Neural crest cell (in vitro differentiated cells): ENCODE data around the gene AGPAT4. TPM values are rescaled to one million over a fixed set of nuclear protein-coding genes. Genes with fewer than 3 reads are reported as not detected.

ENCODE experiments used
- DNase-seq: peaks from one replicate; pipeline ENCODE4 v3.0.0; 2021; ENCODE audit warnings: low read depth, mixed read lengths, low spot score
- H3K27ac Mint-ChIP-seq: one replicate; pipeline ENCODE4 v1.8.0; 2021; ENCODE audit warnings: mild to moderate bottlenecking, mixed read lengths; ENCODE audit not compliant: unreplicated experiment
- H3K27me3 Mint-ChIP-seq: 2 replicates; pipeline ENCODE4 v1.8.0; 2021; ENCODE audit warnings: low read depth, mild to moderate bottlenecking, mixed read lengths
- H3K36me3 Mint-ChIP-seq: 2 replicates; pipeline ENCODE4 v1.8.0; 2021; ENCODE audit warnings: low read depth, mild to moderate bottlenecking, mixed read lengths
- H3K4me1 Mint-ChIP-seq: 2 replicates; pipeline ENCODE4 v1.8.0; 2021; ENCODE audit warnings: mixed read lengths
- H3K4me3 Mint-ChIP-seq: one replicate; pipeline ENCODE4 v1.8.0; 2021; ENCODE audit warnings: mild to moderate bottlenecking, mixed read lengths
- H3K9me3 Mint-ChIP-seq: 2 replicates; pipeline ENCODE4 v1.8.0; 2021; ENCODE audit warnings: mixed read lengths
- total RNA-seq: library from RNA; stranded (reverse); gene quantifications from 2 replicates; pipeline ENCODE4 v1.2.1, GENCODE V29; 2021
- TF ChIP-seq, protein P1 (sequence below): fragments of 200-600 bp; sonication (generic); conservative IDR thresholded peaks from 2 replicates; pipeline ENCODE4 v1.5.0; 2021; ENCODE audit warnings: antibody characterized with exemption, mild to moderate bottlenecking

The AGPAT4 gene
- total RNA-seq, 1 donor from 2014 or later = 37.6 TPM

DNA sequence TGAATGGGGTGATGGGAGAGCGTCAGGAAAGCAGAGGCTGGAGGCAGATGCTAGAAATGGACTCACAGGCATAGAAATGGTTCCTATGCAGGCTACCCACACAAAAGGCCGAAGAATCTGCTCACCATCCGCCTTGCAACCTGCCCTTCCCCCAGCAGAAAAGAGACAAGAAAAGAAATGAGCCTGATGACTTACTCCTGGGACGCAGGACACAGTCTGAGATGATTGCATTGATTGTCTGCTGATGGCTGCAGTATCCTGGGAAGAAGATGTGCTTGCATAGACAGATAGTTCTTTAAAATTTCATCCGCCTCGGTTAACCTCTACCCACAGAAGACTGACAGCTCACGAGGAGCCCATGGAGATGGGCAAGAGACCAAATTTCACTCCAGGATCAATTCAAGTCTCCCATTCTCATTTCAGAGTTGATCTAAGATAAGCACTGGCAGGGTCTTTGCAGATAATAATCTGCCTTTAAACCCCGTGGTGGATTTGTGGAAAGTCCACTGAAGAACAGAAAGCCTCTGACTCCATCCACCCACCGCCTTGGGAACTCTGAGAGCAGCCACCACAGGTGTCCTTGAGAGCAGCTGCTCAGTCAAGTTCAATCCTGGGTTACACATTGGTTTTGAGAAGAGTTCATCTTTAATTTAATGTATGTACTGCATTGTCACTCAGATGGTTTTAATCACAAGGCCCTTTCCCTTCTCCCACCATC is 7.2 kb downstream of the AGPAT4 start:
- Mint-ChIP-seq H3K4me3 (peak overlapping the region; percentile 33), H3K4me1 (peaks cover 41% of the 10 kb centered on the region), H3K27ac (no peak overlapping the region), H3K36me3 (peaks cover 24% of the 10 kb centered on the region), H3K9me3 (peaks cover 2% of the 10 kb centered on the region), H3K27me3 (no peaks in the 10 kb centered on the region)
- no peak for DNase-seq
- TF ChIP-seq, protein P1, sequence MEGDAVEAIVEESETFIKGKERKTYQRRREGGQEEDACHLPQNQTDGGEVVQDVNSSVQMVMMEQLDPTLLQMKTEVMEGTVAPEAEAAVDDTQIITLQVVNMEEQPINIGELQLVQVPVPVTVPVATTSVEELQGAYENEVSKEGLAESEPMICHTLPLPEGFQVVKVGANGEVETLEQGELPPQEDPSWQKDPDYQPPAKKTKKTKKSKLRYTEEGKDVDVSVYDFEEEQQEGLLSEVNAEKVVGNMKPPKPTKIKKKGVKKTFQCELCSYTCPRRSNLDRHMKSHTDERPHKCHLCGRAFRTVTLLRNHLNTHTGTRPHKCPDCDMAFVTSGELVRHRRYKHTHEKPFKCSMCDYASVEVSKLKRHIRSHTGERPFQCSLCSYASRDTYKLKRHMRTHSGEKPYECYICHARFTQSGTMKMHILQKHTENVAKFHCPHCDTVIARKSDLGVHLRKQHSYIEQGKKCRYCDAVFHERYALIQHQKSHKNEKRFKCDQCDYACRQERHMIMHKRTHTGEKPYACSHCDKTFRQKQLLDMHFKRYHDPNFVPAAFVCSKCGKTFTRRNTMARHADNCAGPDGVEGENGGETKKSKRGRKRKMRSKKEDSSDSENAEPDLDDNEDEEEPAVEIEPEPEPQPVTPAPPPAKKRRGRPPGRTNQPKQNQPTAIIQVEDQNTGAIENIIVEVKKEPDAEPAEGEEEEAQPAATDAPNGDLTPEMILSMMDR = no peak

DNA sequence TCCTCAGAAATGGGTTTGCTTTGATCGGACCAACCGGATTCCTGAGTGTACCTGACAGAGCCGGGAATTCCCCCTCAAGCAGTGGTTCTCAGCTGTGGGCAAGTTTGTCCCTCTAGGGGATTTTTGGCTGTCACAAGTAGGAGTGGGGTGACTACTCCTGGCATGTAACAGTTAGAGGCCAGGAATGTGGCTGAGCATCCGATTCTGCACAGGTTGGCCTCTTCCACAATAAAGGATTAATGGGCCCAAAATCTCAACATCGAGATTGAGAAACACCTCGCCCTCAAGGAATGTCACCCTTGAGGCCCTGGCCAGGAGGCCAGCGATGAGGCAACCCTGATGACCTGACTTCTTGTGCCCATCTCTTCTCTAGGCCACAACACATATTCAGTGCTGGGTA is 7.9 kb downstream of the AGPAT4 start:
- no peak for DNase-seq
- peak overlapping the region; percentile 33 for H3K4me3 Mint-ChIP-seq
- TF ChIP-seq, protein P1 = no peak
- H3K4me1 Mint-ChIP-seq = peaks cover 37% of the 10 kb centered on the region
- H3K27ac Mint-ChIP-seq = no peak overlapping the region
- peaks cover 2% of the 10 kb centered on the region for H3K9me3 Mint-ChIP-seq
- no peaks in the 10 kb centered on the region for H3K27me3 Mint-ChIP-seq
- peaks cover 26% of the 10 kb centered on the region for H3K36me3 Mint-ChIP-seq

DNA sequence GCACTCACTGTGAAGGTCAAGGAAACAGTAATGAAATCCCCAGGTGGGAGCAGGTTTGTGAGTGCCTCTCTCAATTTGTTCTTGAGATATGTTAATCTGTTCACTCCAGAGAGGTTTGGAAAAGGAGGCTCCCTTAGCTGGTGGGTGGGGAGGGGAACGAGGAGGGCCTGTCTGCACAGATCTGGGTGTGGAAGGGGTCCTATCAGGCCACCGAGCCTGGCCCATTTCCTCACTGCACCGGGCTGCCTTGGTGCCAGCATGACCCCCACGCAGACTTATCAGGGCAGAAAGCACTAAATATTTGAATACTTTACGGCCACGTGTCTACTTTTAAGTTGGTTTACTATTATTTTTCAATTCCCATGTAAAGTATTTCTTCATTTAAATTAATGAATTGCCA is 8.3 kb downstream of the AGPAT4 start:
- Mint-ChIP-seq H3K27ac (no peak overlapping the region), H3K27me3 (no peaks in the 10 kb centered on the region), H3K9me3 (peaks cover 2% of the 10 kb centered on the region), H3K36me3 (peaks cover 26% of the 10 kb centered on the region), H3K4me1 (peaks cover 36% of the 10 kb centered on the region), H3K4me3 (no peak overlapping the region)
- TF ChIP-seq, protein P1 = no peak
- DNase-seq = no peak

DNA sequence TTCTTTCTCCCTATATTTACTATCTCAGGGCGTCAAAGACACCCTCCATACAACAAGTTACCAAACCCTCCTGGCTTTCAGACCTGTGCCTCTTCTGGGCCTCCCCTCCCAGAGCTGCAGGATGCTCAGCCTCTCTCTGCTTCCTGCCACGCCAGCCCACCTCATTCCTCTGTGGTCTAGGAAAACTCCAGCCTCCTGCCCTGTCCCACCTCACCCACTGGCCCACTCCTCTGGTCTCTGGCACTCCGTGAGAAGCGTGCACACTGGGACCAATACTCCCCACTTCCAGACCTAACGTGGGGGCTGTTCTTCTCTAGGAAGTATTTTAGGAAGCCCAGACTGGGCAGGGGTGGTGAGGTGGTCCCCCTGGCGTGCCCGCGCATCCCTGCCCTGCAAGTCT is 9.7 kb downstream of the AGPAT4 start:
- peak overlapping the region; percentile 62 for H3K27ac Mint-ChIP-seq
- peaks cover 31% of the 10 kb centered on the region for H3K4me1 Mint-ChIP-seq
- TF ChIP-seq, protein P1 = no peak
- no peak for DNase-seq
- H3K27me3 Mint-ChIP-seq = no peaks in the 10 kb centered on the region
- peaks cover 28% of the 10 kb centered on the region for H3K36me3 Mint-ChIP-seq
- no peaks in the 10 kb centered on the region for H3K9me3 Mint-ChIP-seq
- no peak overlapping the region for H3K4me3 Mint-ChIP-seq

DNA sequence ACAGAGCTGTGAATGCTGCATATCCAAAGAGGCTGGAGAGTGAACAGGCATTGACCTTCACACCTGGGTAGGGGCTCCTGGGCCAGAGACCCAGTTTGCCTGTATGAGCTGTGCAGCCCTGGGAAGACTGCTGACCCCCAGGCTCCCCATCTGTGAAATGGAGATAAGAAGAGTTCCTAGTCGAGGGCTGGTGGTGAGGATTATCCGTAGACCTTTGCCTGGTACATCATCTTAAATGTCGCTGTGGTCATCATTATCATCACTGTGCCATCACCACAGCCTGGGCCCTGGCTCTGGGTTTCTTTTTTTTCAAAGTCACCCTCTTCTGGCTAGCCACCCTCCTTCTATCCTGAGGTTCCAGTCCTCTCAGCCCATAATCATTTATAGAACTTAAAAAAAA is 12.0 kb downstream of the AGPAT4 start:
- Mint-ChIP-seq H3K4me3 (no peak overlapping the region), H3K9me3 (no peaks in the 10 kb centered on the region), H3K4me1 (peaks cover 19% of the 10 kb centered on the region), H3K27me3 (no peaks in the 10 kb centered on the region), H3K27ac (no peak overlapping the region), H3K36me3 (peaks cover 26% of the 10 kb centered on the region)
- TF ChIP-seq, protein P1 = no peak
- DNase-seq = no peak
